RWPE1 (cell line): ENCODE measurements around the gene LARP6.
A peak's percentile ranks its signal among the peaks of the same experiment; 100 is the strongest.
"Not testable (repeated sequence)": the region's sequence is repeated elsewhere in the genome, so short reads cannot be mapped to it uniquely, and the experiment has no call there.

ENCODE experiments used
- CTCF ChIA-PET: fragments of 350-600 bp; sonication (Branson Sonifier 250); formaldehyde crosslinking; extraction: SDS; loops from one replicate; lab custom pipeline; 2021; lab: Yijun Ruan, JAX
- POLR2A ChIA-PET: fragments of 400-600 bp; formaldehyde crosslinking; extraction: SDS; loops from one replicate; lab custom pipeline; 2020; ENCODE audit warnings: antibody characterized with exemption; ENCODE audit not compliant: low non-redundant PET; lab: Yijun Ruan, JAX
- DNase-seq: peaks from one replicate; pipeline ENCODE4 v3.0.0; 2012; ENCODE audit warnings: low spot score
- H3K27ac ChIP-seq: fragments of 450-650 bp; 2 replicates; pipeline ENCODE4 v1.5.1; 2017
- CTCF ChIP-seq: fragments of 450-650 bp; conservative IDR thresholded peaks from 2 replicates; pipeline ENCODE4 v1.5.1; 2017; ENCODE audit warnings: low read depth, mild to moderate bottlenecking

Gene LARP6

GRCh38 chr15:70859322-70859908, 5.5 kb upstream of the LARP6 start:
- no peak overlapping the region for H3K27ac ChIP-seq
- no peak for TF ChIP-seq CTCF
- ChIA-PET CTCF (interaction anchor here (0.6 kb wide), 3 partner anchors 16 to 1297 kb away, joined by 3 to 6 read pairs (median 5); no protein-coding TSS in a partner anchor), POLR2A (no interaction called here)
- DNase-seq = no peak

- H3K27ac ChIP-seq, DNase-seq, POLR2A ChIA-PET: not testable (repeated sequence)
- CTCF ChIA-PET = interaction anchor here (0.6 kb wide), 1 partner anchor 607 kb away, joined by 5 read pairs; no protein-coding TSS in a partner anchor
Observed at GRCh38 chr15:70858614-70859321, 4.8 kb upstream of the LARP6 start.

GRCh38 chr15:70857562-70858285, 3.8 kb upstream of the LARP6 start:
- POLR2A ChIA-PET = no interaction called here
- no peak for TF ChIP-seq CTCF
- CTCF ChIA-PET = interaction anchor here (0.6 to 1.6 kb wide), 3 partner anchors 12 to 134 kb away, joined by 3 to 5 read pairs (median 4); no protein-coding TSS in a partner anchor
- no peak for DNase-seq
- H3K27ac ChIP-seq = peak overlapping the region; percentile 67

GRCh38 chr15:70856884-70857561, 3.1 kb upstream of the LARP6 start:
- POLR2A ChIA-PET = no interaction called here
- H3K27ac ChIP-seq = peak overlapping the region; percentile 67
- DNase-seq = peak; percentile 82
- no peak for TF ChIP-seq CTCF
- CTCF ChIA-PET = interaction anchor here (0.6 to 1.6 kb wide), 4 partner anchors 13 to 134 kb away, joined by 3 to 5 read pairs (median 4); no protein-coding TSS in a partner anchor

GRCh38 chr15:70856177-70856883, 2.4 kb upstream of the LARP6 start:
- no peak for TF ChIP-seq CTCF
- POLR2A ChIA-PET = no interaction called here
- no peak for DNase-seq
- CTCF ChIA-PET = interaction anchor here (0.8 to 1.6 kb wide), 2 partner anchors 18 to 78 kb away, joined by 3 to 4 read pairs; no protein-coding TSS in a partner anchor
- peak overlapping the region; percentile 67 for H3K27ac ChIP-seq

GRCh38 chr15:70855764-70856163, 1.8 kb upstream of the LARP6 start:
- no peak for DNase-seq
- no peak for TF ChIP-seq CTCF
- ChIA-PET POLR2A (no interaction called here), CTCF (interaction anchor here (1.6 kb wide), 1 partner anchor 19 kb away, joined by 4 read pairs; no protein-coding TSS in a partner anchor)
- peak overlapping the region; percentile 28 for H3K27ac ChIP-seq
